Measurements from ENCODE around the gene POU2AF1.

The POU2AF1 gene

GRCh38 chr11:111360150-111361043 is 18.7 kb downstream of the POU2AF1 start:
- no peak for DNase-seq

GRCh38 chr11:111359223-111360149 is 19.6 kb downstream of the POU2AF1 start:
- DNase-seq = no peak

- DNase-seq = no peak
These were observed 20.8 kb downstream of the POU2AF1 start for GRCh38 chr11:111358038-111359001.

- DNase-seq = no peak
These were observed 21.7 kb downstream of the POU2AF1 start for GRCh38 chr11:111357150-111358037.

GRCh38 chr11:111356660-111357048 is 22.4 kb downstream of the POU2AF1 start:
- DNase-seq = no peak

GRCh38 chr11:111355956-111356659 is 23.0 kb downstream of the POU2AF1 start:
- no peak for DNase-seq

- no peak for DNase-seq
These were observed 24.0 kb downstream of the POU2AF1 start for GRCh38 chr11:111355101-111355500.

GRCh38 chr11:111354601-111354891 is 24.5 kb downstream of the POU2AF1 start:
- no peak for DNase-seq

- no peak for DNase-seq
These were observed 25.1 kb downstream of the POU2AF1 start for GRCh38 chr11:111353776-111354600.

- no peak for DNase-seq
These were observed 26.0 kb downstream of the POU2AF1 start for GRCh38 chr11:111352935-111353710.

- no peak for DNase-seq
These were observed 26.8 kb downstream of the POU2AF1 start for GRCh38 chr11:111352231-111352746.

- no peak for DNase-seq
These were observed 27.6 kb downstream of the POU2AF1 start for GRCh38 chr11:111351374-111352055.

GRCh38 chr11:111350811-111351210 is 28.3 kb downstream of the POU2AF1 start:
- DNase-seq = no peak

GRCh38 chr11:111349191-111349695 is 29.8 kb downstream of the POU2AF1 start:
- no peak for DNase-seq

GRCh38 chr11:111348147-111348546 is 30.9 kb downstream of the POU2AF1 start:
- no peak for DNase-seq

GRCh38 chr11:111347723-111348115 is 31.4 kb downstream of the POU2AF1 start:
- DNase-seq = no peak

GRCh38 chr11:111347002-111347722 is 31.9 kb downstream of the POU2AF1 start:
- no peak for DNase-seq

Measured in NCI-H1694 (cell line).